Measurements from ENCODE around the gene KCTD5.

The KCTD5 gene

GRCh38 chr16:2710021-2710710 lies 27.8 kb downstream of the KCTD5 start:
- H3K4me3 ChIP-seq (ENCODE audit: low read depth, low read length): no peak overlapping the region
- no peak for DNase-seq (ENCODE audit: low read depth, low spot score)
- ChIA-PET CTCF (no interaction called here), POLR2A (no interaction called here)
- no peak for TF ChIP-seq CTCF (IDR thresholded peaks at IDR 0.05; ENCODE audit: insufficient read depth, low read length, missing control alignments)

DNA sequence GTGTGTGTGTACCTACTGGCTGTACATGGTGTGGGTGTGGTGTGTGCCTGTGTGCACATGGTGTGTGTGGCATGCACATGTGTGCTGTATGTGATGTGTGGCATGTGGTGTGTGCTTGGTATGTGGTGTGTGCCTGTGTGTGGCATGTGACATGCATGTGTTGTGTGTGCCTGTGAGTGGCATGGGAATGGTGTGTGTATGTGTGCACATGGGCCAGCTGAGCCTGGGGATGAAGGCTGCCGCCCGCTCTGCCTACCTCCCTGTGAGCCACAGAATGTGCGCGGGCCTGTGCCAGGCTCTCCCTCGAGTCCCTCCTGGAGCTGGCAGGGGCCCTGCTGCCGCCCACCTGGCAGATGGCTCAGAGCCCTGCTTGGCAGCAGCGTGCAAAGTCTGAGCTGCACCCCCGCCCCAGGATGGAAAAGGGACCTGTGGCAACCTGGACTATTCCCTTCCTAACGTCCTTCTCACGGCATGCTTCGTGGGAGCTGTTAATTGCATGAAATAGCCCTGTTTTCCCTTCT lies 28.4 kb downstream of the KCTD5 start:
- CTCF ChIA-PET: no interaction called here
- H3K4me3 ChIP-seq (ENCODE audit: low read depth, low read length): no peak overlapping the region
- POLR2A ChIA-PET: no interaction called here
- no peak for DNase-seq (ENCODE audit: low read depth, low spot score)
- no peak for TF ChIP-seq CTCF (IDR thresholded peaks at IDR 0.05; ENCODE audit: insufficient read depth, low read length, missing control alignments)

DNA sequence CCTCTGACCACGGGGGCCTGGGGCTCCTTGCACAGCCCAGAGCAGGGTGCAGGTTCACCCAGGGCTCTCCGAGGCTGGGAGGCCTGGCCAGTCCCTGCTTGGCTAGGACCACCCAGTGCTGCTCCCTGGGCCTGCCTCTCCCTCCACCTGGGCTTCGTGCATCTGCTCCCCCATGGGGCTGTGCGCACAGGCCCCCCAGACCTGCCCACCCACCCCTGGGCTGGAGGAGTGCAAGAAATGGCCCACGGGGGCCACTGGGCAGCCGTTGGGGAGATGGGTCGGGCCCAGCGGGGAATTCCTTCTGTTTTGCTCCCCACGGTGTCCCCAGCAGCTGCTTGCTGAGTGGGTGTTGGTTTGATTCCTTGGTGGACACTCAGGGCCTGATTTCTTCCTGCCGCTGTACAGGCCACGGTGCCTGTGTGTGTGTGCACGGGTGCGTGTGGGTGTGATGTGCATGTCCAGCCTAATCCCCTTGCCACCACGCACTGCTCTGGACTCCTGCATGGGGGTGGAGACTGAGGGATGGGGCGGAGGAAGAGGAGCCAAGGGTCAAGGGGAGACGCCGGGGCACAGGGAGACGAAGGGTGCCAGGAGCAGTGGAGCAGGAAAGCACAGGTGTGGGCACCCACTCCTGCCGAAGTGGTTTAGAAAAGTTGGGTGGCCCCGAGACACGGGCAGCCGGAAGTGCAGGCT lies 29.2 kb downstream of the KCTD5 start:
- no peak for DNase-seq (ENCODE audit: low read depth, low spot score)
- CTCF ChIA-PET: no interaction called here
- no peak for TF ChIP-seq CTCF (IDR thresholded peaks at IDR 0.05; ENCODE audit: insufficient read depth, low read length, missing control alignments)
- H3K4me3 ChIP-seq (ENCODE audit: low read depth, low read length): no peak overlapping the region
- POLR2A ChIA-PET: no interaction called here

GRCh38 chr16:2712063-2712441 lies 29.7 kb downstream of the KCTD5 start:
- no peak for DNase-seq (ENCODE audit: low read depth, low spot score)
- ChIA-PET POLR2A (no interaction called here), CTCF (interaction anchor here (0.7 kb wide), 1 partner anchor 13 kb away, joined by 3 read pairs; no protein-coding TSS in a partner anchor)
- no peak overlapping the region for H3K4me3 ChIP-seq (ENCODE audit: low read depth, low read length)
- TF ChIP-seq CTCF (IDR thresholded peaks at IDR 0.05; ENCODE audit: insufficient read depth, low read length, missing control alignments): no peak

DNA sequence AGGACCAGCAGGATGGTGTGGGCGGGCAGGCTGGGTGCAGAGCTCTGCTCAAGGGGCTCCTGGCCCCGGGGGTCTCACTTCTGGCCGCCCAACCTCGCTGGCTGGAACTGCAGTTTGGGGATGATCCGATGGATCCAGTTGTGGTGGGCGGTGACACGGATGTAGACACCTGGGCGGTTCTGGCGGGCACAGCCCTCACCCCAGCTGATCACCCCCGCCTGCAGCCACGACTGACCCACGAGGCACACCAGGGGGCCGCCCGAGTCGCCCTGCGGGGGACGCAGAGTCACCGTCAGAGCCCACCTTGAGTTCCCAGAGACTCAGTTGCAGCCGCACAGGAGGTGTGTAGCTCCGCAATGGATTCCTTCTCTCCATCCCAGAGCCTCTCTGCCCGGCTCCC lies 30.2 kb downstream of the KCTD5 start:
- no peak for TF ChIP-seq CTCF (IDR thresholded peaks at IDR 0.05; ENCODE audit: insufficient read depth, low read length, missing control alignments)
- ChIA-PET CTCF (interaction anchor here (0.7 kb wide), 1 partner anchor 13 kb away, joined by 3 read pairs; no protein-coding TSS in a partner anchor), POLR2A (no interaction called here)
- DNase-seq (ENCODE audit: low read depth, low spot score): no peak
- H3K4me3 ChIP-seq (ENCODE audit: low read depth, low read length): no peak overlapping the region

- H3K4me3 ChIP-seq (ENCODE audit: low read depth, low read length): no peak overlapping the region
- POLR2A ChIA-PET: no interaction called here
- CTCF ChIA-PET: no interaction called here
- no peak for DNase-seq (ENCODE audit: low read depth, low spot score)
- TF ChIP-seq CTCF (IDR thresholded peaks at IDR 0.05; ENCODE audit: insufficient read depth, low read length, missing control alignments): no peak
These were observed 31.2 kb downstream of the KCTD5 start for GRCh38 chr16:2713523-2713922.

Measured in AG04449 (cell line).